HepG2 (cell line): ENCODE results near the gene ANKRD13D. TPM values are rescaled to one million over a fixed set of nuclear protein-coding genes. Genes with fewer than 3 reads are reported as not detected.

Experiments
- ATAC-seq: fragments of 200-7000 bp; cut with Tn5 transposase; 3 replicates; pipeline ENCODE4 v1.9.1; 2020; ENCODE audit warnings: mild to moderate bottlenecking, moderate library complexity
- BruUV-seq: library from RNA; stranded (reverse); fragments of 400-500 nt; replicated peaks from 2 replicates; lab custom pipeline; 2021; lab: Mats Ljungman, UMichigan
- CTCF ChIA-PET: fragments of 300-600 bp; formaldehyde crosslinking; extraction: SDS; loops from one replicate; lab custom pipeline; 2021; ENCODE audit warnings: low total read pairs, inconsistent platforms, low intra/inter-chr PET ratio; lab: Yijun Ruan, JAX
- POLR2A ChIA-PET: fragments of 350-600 bp; sonication (Branson Sonifier 250); formaldehyde crosslinking; loops from one replicate; lab custom pipeline; 2020; ENCODE audit warnings: antibody characterized with exemption, inconsistent platforms; lab: Yijun Ruan, JAX
- DNase-seq: peaks from one replicate; pipeline ENCODE4 v3.0.0-alpha.2; 2015; ENCODE audit warnings: low spot score
- FAIRE-seq: peaks from 3 replicates; lab custom pipeline; 2011; peaks lifted over from hg19 to GRCh38; lab: Jason Lieb, UNC
- H2AFZ ChIP-seq: one replicate; pipeline ENCODE4 v1.6.1; 2011; ENCODE audit warnings: low read length, inconsistent platforms
- H3K27ac ChIP-seq: fragments of 300-600 bp; 3 replicates; pipeline ENCODE4 v1.8.0; 2011; ENCODE audit warnings: mixed run types, mild to moderate bottlenecking, mixed read lengths, low read length, inconsistent platforms; ENCODE audit not compliant: insufficient read depth; ENCODE audit errors: extremely low read length
- H3K27me3 ChIP-seq, 2 experiments: fragments of 200-600 bp in 1 of 2; 2 replicates in 1 of 2; 3 replicates in 1 of 2; pipeline versions ENCODE4 v1.6.0 to v1.8.0; 2011; ENCODE audit warnings: low read length in 2 of 2, mild to moderate bottlenecking in 2 of 2, moderate library complexity in 2 of 2, inconsistent platforms in 1 of 2; ENCODE audit not compliant: insufficient read depth in 2 of 2, control insufficient read depth in 1 of 2
- H3K36me3 ChIP-seq, 2 experiments: fragments of 200-600 bp in 1 of 2; replicated peaks in 1 of 2; 2 replicates in 1 of 2; 3 replicates in 1 of 2; pipeline versions ENCODE4 v1.5.1 to v1.8.0; 2011; ENCODE audit warnings: low read length in 2 of 2, inconsistent platforms in 1 of 2; ENCODE audit not compliant: insufficient read depth in 2 of 2, control insufficient read depth in 1 of 2
- H3K4me1 ChIP-seq: 2 replicates; pipeline ENCODE4 v1.5.1; 2012; ENCODE audit warnings: low read length, inconsistent platforms; ENCODE audit not compliant: insufficient read depth
- H3K4me2 ChIP-seq: 2 replicates; pipeline ENCODE4 v1.6.0; 2011; ENCODE audit warnings: low read depth, low read length, inconsistent platforms
- H3K4me3 ChIP-seq, 3 experiments: fragments of 200-600 bp in 1 of 3; sonication (generic), shearing (Covaris generic) in 1 of 3; replicated peaks in 1 of 3; 2 replicates each; pipeline ENCODE4 v1.5.1; 2011 to 2016; ENCODE audit warnings: low read length in 3 of 3, inconsistent platforms in 2 of 3, low read depth in 2 of 3, mild to moderate bottlenecking in 2 of 3, control low read depth in 1 of 3, mixed read lengths in 1 of 3; ENCODE audit not compliant: insufficient read depth in 1 of 3
- H3K79me2 ChIP-seq: one replicate; pipeline ENCODE4 v1.6.1; 2011; ENCODE audit warnings: low read length, inconsistent platforms; ENCODE audit not compliant: insufficient read depth
- H3K9ac ChIP-seq: 2 replicates; pipeline ENCODE4 v1.6.0; 2011; ENCODE audit warnings: mild to moderate bottlenecking, low read depth, low read length, inconsistent platforms; ENCODE audit not compliant: insufficient read depth
- H3K9me3 ChIP-seq: 2 replicates; pipeline ENCODE4 v1.5.1; 2012; ENCODE audit warnings: mild to moderate bottlenecking, low read length
- H4K20me1 ChIP-seq: 2 replicates; pipeline ENCODE4 v1.6.0; 2011; ENCODE audit warnings: inconsistent platforms, mild to moderate bottlenecking, low read length, moderate library complexity; ENCODE audit not compliant: insufficient read depth
- AHDC1 ChIP-seq: sonication (generic); formaldehyde crosslinking; IDR thresholded peaks from 2 replicates; pipeline ENCODE4 v1.5.1; 2020; ENCODE audit warnings: mild to moderate bottlenecking, missing genetic modification reagents, borderline replicate concordance
- BRF2 ChIP-seq: sonication (generic); formaldehyde crosslinking; IDR thresholded peaks from 2 replicates; pipeline ENCODE4 v1.8.1; 2022; ENCODE audit warnings: mild to moderate bottlenecking, missing genetic modification reagents
- GFI1 ChIP-seq: sonication (generic); formaldehyde crosslinking; IDR thresholded peaks from 2 replicates; pipeline ENCODE4 v1.5.0; 2020; ENCODE audit warnings: missing genetic modification reagents, mild to moderate bottlenecking, borderline replicate concordance
- JUND ChIP-seq: sonication (generic); formaldehyde crosslinking; IDR thresholded peaks from 2 replicates; pipeline ENCODE4 v1.8.0; 2022; ENCODE audit warnings: mild to moderate bottlenecking, missing genetic modification reagents
- ZFP90 ChIP-seq: sonication (generic); formaldehyde crosslinking; IDR thresholded peaks from 2 replicates; pipeline ENCODE4 v1.8.0; 2022; ENCODE audit warnings: missing genetic modification reagents, mild to moderate bottlenecking, inconsistent platforms, borderline replicate concordance
- ZHX2 ChIP-seq, 2 experiments: sonication (generic) in 1 of 2; formaldehyde crosslinking in 1 of 2; IDR thresholded peaks; 2 replicates each; pipeline versions ENCODE4 v1.6.1 to v1.9.0; 2014 to 2022; ENCODE audit warnings: antibody characterized with exemption in 1 of 2, borderline replicate concordance in 1 of 2, inconsistent platforms in 1 of 2, low read depth in 1 of 2, missing genetic modification reagents in 1 of 2
- ZNF605 ChIP-seq: sonication (generic); formaldehyde crosslinking; IDR thresholded peaks from 2 replicates; pipeline ENCODE4 v1.8.0; 2022; ENCODE audit warnings: mild to moderate bottlenecking, missing genetic modification reagents
- ZNF841 ChIP-seq: sonication (generic); formaldehyde crosslinking; IDR thresholded peaks from 2 replicates; pipeline ENCODE4 v1.8.1; 2023; ENCODE audit warnings: missing genetic modification reagents, borderline replicate concordance
- ZNF891 ChIP-seq: sonication (generic); formaldehyde crosslinking; IDR thresholded peaks from 2 replicates; pipeline ENCODE4 v1.5.0; 2020; ENCODE audit warnings: mild to moderate bottlenecking, missing genetic modification reagents
- WGBS: methylation state at CpG from one replicate; pipeline ENCODE4 v1.1.6; 2017; ENCODE audit warnings: low lambda C conversion rate; 5-methylcytosine and 5-hydroxymethylcytosine counted together
- in situ Hi-C: cut with HindIII; loops from 2 replicates; pipeline ENCODE4 v1.10.0; 2017; ENCODE audit warnings: low pct_unique_long_range_greater_than_20kb; ENCODE audit not compliant: extremely low pct_ligation_motif_present
- intact Hi-C: fragments of 100-400 bp; cut with micrococcal nuclease; formaldehyde crosslinking; loops from one replicate; pipeline ENCODE4 v1.10.0; 2022; ENCODE audit not compliant: unreplicated experiment
- polyA plus RNA-seq, 8 experiments: library from polyadenylated mRNA; depleted of rRNA in 3 of 8; stranded (reverse) in 7 of 8; unstranded in 1 of 8; fragments of >200 nt; fragmentation: Illumina TruSeq in 4 of 8; extraction: Trizol in 4 of 8; gene quantifications; 2 replicates each; pipeline versions ENCODE4 v1.2.1 to v1.2.3, GENCODE V29; 2011 to 2016; ENCODE audit warnings: low read depth in 4 of 8, missing spikeins in 1 of 8, mixed read lengths in 1 of 8; ENCODE audit not compliant: insufficient read depth in 1 of 8
- total RNA-seq, 5 experiments: library from RNA; depleted of rRNA; stranded (reverse); fragments of >200 nt; fragmentation: Illumina TruSeq; extraction: Trizol; gene quantifications; 2 replicates each; pipeline ENCODE4 v1.2.3, GENCODE V29; 2016; ENCODE audit warnings: low read depth in 1 of 5

Gene ANKRD13D
- total and polyA plus RNA-seq, 2 of the 13 experiments (the other 11 are each of a cell fraction or from before 2014, with no cell fraction given), result 18.6 to 27.3 TPM

- Histone ChIP-seq H3K27ac (peak overlapping the region; percentile 100), H3K4me1 (peaks cover 37% of the 10 kb centered on the region), H3K36me3 (peaks cover 14 to 45% of the 10 kb centered on the region in 2 experiments; a peak in 4 of 5 replicates), H3K9me3 (no peaks in the 10 kb centered on the region), H3K27me3 (no peaks in the 10 kb centered on the region), H3K9ac (peak overlapping the region; percentile 95), H4K20me1 (no peaks in the 10 kb centered on the region), H3K4me3 (peak overlapping the region; percentile 69 to 94 (median 91); a peak in 4 of 6 replicates), H3K79me2 (peaks cover 13% of the 10 kb centered on the region), H2AFZ (no peak overlapping the region), H3K4me2 (peak overlapping the region; percentile 99)
- intact Hi-C loops, result no loop called here
- no peak for FAIRE-seq
- WGBS, result 50% methylated on average over 3 of the region's 4 CpGs
- ChIA-PET POLR2A (interaction anchor here (0.5 to 7.7 kb wide), 16 partner anchors 8 to 163 kb away, joined by 3 to 66 read pairs (median 6); partner anchors contain the start of genes GRK2, POLD4, PPP1CA and RAD9A), CTCF (interaction anchor here (1.6 kb wide), 1 partner anchor 22 kb away, joined by 5 read pairs; the partner anchor contains the start of gene GRK2)
- DNase-seq, result no peak
- no TSS peak for BruUV-seq
- no peak for ATAC-seq
- in situ Hi-C loops, result no loop called here
- TF ChIP-seq ZNF891 (CRISPR knock-in tag) (peak; percentile 47; the same call in 1 of the 2 replicates), ZNF841 (CRISPR knock-in tag) (0 out of 2 replicates have a peak, but pooled peaks have one; percentile 10), AHDC1 (CRISPR knock-in tag) (no peak), GFI1 (CRISPR knock-in tag) (no peak), ZNF605 (peak; percentile 57), JUND (no peak), BRF2 (CRISPR knock-in tag) (no peak), ZFP90 (no peak; the same call in 1 of the 2 replicates), ZHX2 (IDR thresholded peaks at IDR 0.05; ENCODE audit: low read depth) (peak; percentile 57), ZHX2 (CRISPR knock-in tag; IDR thresholded peaks at IDR 0.05; ENCODE audit: borderline replicate concordance) (no peak)
Measured at GRCh38 chr11:67288198-67288451, 978 bp upstream of the ANKRD13D start.
